Kasumi-1 (cell line): ENCODE results near the gene UFSP2.

Experiments
- DNase-seq, 2 experiments: peaks; one replicate each; lab custom pipeline; 2025; lab: John Stamatoyannopoulos, UW

UFSP2 gene, protein sequence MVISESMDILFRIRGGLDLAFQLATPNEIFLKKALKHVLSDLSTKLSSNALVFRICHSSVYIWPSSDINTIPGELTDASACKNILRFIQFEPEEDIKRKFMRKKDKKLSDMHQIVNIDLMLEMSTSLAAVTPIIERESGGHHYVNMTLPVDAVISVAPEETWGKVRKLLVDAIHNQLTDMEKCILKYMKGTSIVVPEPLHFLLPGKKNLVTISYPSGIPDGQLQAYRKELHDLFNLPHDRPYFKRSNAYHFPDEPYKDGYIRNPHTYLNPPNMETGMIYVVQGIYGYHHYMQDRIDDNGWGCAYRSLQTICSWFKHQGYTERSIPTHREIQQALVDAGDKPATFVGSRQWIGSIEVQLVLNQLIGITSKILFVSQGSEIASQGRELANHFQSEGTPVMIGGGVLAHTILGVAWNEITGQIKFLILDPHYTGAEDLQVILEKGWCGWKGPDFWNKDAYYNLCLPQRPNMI

DNA sequence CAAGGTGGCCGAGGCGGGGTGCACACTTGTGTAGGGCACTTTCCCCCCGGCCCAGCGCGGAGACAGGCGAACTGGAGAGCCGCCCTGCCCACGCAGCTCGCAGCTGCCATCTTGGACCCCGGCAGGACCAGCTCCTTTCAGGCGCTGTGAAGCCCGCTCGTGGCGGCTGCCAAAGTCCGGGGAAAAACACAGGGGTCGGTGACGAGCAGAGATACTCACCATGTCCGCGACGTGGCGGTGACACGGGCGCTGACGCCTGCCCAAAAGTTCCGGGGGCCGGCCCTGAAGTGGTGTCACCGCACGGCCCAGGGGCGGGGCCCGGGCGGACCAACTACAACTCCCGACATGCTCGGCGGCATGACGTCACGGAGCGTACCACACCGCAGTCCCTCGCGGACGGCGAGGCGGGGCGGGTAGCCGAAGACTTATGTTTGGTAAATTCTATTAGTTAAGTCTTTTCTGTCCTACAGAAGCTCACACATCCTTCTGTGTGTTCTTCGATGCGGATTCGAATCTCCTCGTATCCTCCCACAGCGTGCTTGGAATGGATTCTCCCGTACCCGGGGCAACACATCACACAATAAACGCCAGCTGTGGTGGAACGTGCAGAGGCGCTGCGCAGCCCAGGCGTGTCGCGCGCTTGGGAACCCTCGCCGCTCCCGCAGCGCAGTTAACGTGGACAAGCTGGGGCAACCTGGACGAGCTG lies at the start of gene UFSP2:
Gene UFSP2, minus strand, starts transcription at position 318 of the 706 bp plus-strand sequence. Its CDS starts 96 bp downstream, at position 222.
- DNase-seq = peak; percentile 82 to 88

DNA sequence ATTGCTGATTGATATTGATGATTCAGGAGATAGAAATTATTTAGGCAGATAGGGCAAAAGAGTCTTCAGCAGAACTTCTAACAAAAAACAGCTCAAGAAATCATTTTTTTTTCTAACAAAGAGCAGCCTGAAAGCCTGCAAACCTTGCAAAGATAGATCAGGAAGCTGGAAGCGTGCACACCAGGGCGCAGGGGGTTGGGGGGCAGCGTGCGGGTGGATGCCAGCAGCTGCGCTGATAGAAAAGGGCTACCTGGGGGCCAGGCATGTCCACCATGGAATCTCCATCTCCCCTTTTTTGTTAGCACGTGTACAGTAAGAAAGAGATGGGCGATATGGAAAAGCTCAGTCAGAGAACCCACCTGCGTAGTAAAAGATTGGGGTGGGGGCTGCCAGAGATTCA lies 47.5 kb upstream of the UFSP2 start:
- DNase-seq = no peak

DNA sequence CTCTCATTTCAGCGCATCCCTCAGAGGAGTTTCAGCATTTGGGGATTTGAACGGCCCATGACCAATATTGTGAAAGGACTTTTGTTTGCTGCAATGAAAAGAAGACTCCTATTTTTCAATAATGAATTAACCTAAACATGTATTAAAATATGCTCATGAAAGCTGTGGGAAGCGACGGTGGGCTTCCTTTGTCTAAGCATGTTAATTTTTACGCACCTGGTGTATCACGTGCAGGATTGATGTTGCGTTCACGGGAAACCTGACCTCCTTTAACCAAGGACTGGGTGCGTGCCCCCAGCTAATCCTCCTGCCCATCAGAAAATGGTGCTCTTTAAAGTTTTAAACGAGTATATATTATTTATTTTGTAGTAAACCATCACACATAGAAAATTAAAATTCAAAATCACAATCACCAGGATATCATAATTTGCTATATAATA lies 46.4 kb upstream of the UFSP2 start:
- DNase-seq = no peak

DNA sequence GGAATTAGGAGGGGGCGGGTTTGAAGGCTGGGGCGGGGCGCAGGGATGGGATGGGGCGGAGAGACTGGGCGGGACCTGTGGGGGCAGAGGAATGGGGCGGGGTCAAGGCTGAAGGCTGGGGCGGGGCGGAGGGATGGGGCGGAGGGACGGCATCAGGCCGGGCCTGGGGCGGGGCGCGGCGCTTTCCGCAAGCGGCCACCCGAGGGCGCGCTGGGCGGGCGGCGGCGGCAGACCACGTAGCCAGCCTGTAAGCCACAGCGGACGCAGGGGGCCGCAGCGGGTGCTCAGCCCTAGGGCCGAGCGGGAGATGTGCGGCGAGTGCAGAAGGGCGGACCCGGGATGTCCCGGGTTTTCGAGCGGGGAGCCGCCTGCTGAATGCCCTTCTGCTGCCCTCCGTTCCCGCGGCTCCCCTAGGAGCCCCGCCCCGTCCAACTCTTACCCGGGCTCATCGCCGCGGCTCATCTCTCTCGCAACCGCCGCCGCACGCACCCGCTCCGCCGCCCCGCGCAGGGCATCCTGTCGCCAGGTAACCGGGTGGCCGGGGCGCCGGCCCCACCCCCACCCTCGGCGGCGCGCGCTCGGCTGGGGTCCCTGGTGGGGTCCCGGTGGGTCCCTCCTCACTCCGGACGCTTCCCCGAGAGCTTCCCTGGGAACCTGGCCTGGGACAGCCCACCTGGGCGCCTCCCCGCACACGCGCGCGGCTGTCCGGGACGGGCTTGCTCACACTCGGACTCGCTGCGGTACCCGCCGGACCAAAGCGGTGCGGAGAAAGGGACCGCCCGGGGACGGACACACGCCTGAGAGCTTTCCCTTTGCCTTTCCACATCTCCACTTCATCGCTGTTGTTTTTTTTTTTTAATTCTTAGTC lies 45.7 kb upstream of the UFSP2 start, which contains the start of gene CCDC110:
Gene CCDC110, minus strand, starts transcription at position 499 of the 868 bp plus-strand sequence. Its CDS starts 50 bp downstream, at position 449.
- peak; percentile 66 to 70 for DNase-seq

DNA sequence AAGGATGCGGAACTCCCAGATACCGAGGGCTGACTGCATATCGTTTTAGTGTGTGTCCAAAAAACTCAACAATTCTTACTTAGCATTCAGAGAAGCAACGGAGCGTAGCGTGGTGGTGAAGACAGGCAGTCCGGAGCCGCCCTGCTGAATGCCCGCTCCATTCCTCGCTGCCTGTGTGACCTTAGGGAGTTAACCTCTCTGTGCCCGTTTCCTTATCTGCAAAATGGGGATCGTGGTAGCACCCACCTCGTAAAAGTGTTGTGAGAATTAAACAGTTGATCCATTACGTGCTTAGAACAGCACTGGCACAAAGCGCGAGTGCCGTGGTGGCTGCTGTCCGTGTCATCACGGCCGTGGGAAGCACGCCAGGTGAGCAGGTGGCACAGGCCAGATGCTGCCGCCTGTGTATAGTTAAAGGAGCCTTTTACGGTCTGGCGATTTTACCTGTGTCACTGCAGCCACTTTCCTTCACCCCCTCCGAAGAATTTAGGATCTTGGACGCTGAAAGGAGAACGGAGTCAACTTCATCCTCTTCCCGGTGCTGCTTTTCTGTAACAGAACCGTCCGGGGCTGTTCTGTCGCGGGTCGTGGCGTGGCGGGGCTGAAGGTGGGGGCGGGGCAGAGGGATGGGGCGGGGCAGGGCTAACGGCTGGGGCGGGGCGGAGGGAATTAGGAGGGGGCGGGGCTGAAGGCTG lies 44.9 kb upstream of the UFSP2 start:
- DNase-seq = no peak

DNA sequence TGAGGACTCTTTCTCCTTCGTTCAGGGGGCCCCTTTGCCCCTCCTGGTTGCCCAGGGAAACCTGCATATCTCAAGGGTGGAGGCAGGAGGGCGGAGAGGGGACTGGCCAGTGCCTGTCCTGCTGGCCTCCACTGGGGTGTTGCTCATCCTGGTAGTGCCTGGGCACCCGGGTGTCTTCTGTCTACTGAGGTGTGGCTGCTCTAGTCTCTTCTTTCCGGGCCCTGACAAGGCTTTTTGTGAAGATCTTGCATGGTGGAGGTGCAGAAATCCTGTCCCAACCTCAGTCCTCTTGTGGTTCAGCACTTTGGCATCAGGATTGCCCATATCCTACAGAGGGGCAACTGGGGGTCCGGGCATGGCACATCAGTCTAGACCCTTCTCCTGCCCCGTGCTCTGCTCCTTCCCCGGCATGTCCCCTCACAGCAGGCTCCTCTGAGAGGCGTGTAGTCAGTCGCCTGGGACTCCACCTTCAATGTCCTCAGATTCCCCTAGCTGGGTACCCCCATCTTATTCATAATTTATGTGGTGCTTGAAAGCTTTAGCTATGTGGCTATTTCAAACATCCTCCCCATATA lies 43.9 kb upstream of the UFSP2 start:
- DNase-seq = no peak

DNA sequence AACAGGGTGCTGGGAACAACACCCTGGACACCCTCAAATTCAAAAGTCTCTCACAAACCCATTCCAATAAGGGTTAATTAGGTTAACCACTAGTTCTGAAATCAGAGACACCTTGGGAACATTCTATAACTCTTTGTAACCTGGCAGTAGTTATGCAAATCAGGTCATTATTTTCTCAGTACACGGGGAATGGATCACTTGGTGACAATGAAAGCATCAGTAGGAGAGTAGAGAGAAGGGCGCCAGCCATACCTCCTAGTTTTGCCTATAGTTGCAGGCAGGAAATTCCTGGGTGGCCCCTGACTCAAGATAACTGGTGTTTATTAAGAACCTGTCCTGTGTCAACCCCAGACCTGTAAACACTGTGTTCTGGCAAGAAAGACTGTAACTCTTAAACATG lies 43.2 kb upstream of the UFSP2 start:
- DNase-seq = no peak

DNA sequence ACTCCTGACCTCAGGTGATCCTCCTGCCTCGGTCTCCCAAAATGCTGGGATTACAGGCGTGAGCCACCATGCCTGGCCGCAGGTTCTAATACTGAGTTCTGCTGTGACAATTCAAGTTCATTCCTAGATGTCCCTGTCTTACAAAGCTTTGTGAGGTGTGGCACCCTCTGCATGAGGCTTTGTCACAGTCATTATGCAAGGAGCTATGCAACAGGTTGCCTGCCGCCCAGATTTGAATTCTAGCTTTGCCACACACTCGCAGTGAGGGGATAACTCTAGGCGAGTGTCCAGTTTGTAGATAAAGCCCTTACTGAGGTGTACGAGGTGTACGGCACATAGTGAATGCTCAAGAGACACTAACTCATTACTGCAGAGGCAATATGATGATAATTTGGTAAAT lies 42.2 kb upstream of the UFSP2 start:
- DNase-seq = no peak

DNA sequence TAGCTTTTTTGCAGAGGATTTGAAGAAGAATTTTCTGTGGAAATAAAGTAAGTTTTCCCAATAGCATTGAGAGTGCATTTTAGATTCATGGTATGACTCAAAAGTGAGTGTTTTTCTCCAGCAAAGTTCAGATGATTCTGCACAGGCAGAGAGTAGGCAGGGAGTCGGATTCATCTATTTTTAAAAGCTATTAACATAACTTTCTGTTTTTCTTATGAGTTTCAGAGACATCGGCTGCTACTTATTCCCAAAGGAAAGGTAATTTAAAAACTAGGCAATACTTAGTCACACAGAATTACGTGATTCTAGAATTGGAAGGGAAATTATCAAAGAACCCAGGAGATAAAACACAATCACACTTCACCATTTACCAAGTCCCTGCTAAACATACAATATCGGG lies 41.3 kb upstream of the UFSP2 start:
- no peak for DNase-seq

DNA sequence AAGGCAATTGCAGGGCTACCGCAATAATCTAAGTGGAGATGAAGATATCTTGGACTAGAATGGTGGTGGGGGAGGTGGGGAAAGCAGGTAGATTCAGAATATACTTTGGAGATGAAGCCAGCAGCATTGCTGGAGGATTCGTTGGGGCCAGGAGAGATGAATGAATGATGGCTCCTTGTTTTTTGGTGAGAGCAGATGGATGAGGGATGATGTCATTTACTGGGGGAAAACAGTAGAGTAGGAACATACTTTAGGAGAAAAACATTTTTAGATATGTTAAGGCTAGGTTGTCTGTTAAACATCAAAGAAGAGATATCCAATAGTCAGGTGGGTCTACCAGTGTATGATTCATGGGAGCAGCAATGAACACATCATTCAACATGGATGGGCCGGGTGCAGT lies 39.9 kb upstream of the UFSP2 start:
- DNase-seq = no peak

DNA sequence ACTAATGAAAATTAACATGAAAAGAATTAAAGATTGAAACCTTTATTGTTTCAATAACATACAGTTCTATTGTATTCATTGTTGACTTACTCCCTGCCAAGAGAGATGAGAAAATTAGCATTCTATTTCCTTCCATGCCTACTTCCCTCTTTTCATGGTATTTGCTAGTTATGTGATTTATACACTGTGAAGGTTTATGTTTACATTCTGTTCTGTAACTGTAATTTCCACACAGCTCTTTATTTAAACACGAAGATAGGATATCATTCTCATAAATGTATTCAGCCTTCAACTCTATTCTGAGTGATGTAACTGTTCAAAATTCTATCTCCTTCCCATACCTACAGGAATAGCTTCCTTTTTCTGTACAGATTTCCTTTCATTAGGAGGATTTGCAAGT lies 39.1 kb upstream of the UFSP2 start:
- no peak for DNase-seq

DNA sequence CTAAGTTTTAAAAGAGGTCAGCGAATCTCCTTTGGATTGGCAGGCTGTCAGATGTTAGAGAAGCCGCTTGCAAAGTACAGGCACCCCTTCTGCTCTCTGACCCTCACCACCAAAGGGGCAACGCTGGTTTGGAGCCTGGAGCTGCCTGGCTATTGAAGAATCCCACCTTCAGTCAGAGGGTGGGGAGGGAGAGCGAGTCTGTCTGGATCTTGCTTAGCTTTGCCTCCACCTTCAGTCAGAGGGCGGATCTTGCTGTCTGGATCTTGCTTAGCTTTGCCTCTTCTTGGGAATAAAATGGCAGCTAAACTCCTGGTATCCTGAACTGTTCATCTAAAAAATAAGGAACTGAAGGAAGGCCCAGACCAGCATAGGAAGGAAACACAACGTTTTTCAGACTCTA lies 38.4 kb upstream of the UFSP2 start:
- DNase-seq = no peak

DNA sequence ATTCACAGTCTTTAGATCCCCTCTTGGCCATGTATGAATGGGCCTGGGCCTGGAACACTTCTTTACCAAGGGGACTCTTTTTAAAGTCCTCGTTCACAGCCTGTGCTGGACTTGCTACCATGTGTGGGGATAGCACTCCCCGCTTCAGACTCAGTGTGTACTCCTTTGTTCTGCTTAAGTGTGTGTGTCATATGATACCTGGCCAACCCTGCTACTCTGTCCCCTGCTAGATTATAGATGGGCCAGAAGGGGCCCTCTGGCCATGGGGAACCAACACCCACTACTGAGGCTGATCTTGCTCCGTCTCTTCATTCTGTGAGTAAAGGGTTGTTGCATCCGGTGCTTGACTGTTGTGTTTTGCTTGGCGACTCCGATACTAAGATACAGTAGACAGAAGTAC lies 37.8 kb upstream of the UFSP2 start:
- no peak for DNase-seq

DNA sequence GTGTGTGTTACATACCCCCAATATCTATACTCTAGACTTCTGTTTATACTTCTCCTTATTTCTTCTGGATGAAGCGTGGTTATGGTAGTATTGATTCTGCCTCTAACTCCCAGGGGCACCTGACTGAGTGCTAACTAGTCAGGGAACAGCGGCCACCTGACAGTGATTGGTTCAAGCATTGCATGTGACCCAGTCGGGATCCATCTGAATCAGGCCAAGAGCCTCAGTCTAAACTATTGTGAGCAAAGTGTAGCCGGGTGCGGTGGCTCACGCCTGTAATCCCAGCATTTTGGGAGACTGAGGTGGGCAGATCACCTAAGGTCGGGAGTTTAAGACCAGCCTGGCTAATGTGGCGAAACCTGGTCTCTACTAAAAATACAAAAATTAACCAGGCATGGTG lies 35.8 kb upstream of the UFSP2 start:
- DNase-seq = no peak

DNA sequence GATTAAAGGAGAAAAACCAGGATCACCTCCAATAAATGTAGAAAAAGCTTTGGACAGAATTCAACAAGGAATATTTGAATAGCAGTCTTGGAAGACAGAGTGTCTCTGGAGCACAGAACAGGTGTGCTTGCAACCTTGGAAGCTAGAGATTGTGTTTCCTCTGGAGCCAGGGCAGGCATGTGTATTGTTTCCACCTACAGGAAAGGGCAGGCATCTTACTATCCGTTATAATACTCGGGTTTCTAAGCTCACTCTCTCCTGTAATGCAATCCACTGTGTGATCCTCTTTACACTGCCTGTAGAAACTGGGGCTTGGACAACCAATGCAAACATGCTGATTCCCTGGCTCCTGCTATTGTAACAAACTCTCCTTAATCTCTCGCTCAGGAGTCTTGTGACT lies 31.4 kb upstream of the UFSP2 start:
- no peak for DNase-seq

DNA sequence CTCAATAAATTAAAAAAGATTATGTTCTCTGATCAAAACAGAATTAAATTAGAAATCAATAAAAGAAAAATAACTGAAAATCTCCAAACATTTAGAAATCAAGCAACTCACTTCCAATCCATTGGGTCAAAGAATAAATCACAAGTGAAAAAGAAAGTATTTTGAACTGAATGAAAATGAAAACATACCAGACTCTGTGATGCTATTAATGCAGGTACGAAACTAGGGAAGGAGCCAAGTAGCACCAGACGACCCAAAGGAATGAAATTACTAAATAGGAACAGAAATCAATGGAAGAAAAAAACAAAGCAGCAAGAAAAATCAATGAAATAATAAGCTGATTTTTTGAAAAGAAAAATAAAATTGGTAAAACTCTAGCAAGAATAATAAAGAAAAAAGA lies 30.4 kb upstream of the UFSP2 start:
- no peak for DNase-seq

DNA sequence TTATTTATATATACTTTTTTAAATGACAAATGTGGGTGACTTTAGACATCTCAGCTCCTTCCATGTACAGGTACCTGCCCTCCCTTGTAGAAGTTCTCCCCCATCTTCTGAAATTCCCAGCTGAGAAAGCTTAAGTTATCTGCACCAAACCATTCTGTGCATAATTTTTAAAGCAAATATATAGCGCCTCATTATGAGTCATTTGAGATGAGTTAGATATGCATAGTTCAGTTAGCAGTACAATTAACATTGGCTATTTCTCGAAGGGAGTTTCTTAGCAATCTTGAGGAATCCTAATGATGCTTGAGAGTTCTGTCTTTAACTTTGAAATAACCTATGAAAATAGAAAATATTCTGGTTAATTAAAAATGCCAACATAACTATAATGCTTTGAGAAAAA lies 19.4 kb upstream of the UFSP2 start:
- no peak for DNase-seq

DNA sequence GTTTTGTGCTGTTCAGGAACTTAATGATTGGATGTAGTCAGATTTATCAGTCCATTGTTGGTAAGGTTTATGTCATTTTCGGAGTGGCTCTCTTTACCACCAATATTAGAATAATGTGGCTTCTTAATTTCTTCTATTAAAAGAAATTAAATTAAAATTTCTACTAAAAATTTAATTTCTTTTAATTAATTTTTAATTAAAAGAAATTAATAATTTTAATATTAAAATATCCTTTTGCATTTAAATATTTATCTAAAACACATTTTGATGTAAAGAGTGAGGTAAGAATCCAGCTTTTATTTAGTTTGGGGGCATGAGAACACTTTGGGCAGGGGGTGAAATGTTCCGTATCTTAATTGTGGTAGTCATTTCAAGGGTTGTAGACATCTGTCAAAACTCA lies 15.7 kb upstream of the UFSP2 start:
- DNase-seq = no peak

DNA sequence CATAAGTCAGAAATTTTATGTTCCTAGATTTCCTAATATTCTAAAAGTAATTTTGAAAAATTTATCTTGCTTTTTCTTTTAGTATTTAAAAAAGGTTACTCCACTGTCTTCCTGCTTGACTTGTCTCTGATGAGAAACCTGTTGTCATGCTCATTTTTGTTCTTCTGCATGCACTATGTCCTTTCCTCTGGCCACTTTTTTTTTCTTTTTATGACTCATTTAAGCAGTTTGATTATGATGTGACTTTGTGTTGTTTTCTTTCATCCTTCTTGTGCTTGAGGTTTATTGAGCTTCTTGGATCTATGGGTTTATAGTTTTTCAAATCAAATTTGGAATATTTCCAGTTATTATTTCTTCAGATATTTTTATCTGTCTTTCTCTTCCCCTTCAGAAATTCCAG lies 12.0 kb upstream of the UFSP2 start:
- DNase-seq = no peak

DNA sequence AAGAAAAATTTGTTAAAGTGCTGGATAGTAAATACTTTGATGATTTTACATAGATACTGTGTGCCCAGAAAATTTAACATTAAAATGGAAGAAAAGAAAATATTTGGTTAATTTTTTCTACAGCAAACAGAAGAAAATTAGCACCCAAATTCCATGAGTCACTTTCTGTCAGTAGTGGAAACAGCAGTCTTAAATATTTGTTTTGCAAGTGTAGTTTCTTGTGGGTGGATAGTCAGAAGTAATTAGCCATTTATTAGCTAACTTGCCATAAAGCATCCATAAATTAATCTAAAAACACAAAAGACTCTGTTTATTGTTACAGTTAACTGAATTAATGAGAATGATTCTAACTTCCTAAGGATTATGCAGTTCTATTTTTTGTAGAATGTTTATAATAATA lies 9.7 kb upstream of the UFSP2 start:
- no peak for DNase-seq

DNA sequence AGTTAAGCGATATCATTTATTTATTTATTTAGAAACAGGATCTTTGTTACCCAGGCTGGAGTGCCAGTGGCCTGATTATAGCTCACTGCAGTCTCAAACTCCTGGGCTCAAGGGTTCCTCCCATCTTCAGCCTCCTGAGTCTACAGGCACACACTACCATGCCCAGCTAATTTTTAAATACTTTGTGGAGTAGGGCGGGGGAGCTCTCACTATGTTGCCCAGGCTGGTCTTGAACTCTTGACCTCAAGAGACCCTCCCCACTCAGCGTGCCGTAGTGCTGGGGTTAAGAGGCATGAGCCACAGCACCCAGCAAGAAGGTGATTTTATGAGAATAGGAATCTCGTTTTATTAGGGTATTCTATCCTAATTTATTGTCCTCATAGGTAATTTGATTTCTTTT lies 3.9 kb upstream of the UFSP2 start:
- no peak for DNase-seq
